HG03378 (cell line): ENCODE data around the gene TRIM63.
"Not testable (repeated sequence)": the region's sequence is repeated elsewhere in the genome, so short reads cannot be mapped to it uniquely, and the experiment has no call there.

Experiments used
- ATAC-seq: cut with Tn5 transposase; IDR thresholded peaks from one replicate; pipeline ENCODE4 v1.9.1; 2021; ENCODE audit warnings: mild to moderate bottlenecking, moderate library complexity; ENCODE audit not compliant: unreplicated experiment

Gene TRIM63

GRCh38 chr1:26067432-26067911 is at the start of gene TRIM63:
Gene TRIM63, minus strand, starts transcription at chr1:26067630. Its CDS starts 136 bp downstream, at chr1:26067494.
- no peak for ATAC-seq

- ATAC-seq = no peak
Measured at GRCh38 chr1:26114165-26114927, 46.9 kb upstream of the TRIM63 start.

GRCh38 chr1:26112407-26112775 is 45.0 kb upstream of the TRIM63 start:
- peak; percentile 11 for ATAC-seq

- ATAC-seq = peak; percentile 59
Measured at GRCh38 chr1:26111530-26112406, 44.3 kb upstream of the TRIM63 start, which contains the start of gene PDIK1L. Gene PDIK1L, plus strand, starts transcription at chr1:26111824. Its CDS starts 2,485 bp downstream, at chr1:26114309.

GRCh38 chr1:26110731-26111529 is 43.5 kb upstream of the TRIM63 start:
- peak; percentile 25 for ATAC-seq

GRCh38 chr1:26109229-26110164 is 42.1 kb upstream of the TRIM63 start:
- no peak for ATAC-seq

- ATAC-seq = not testable (repeated sequence)
Measured at GRCh38 chr1:26105226-26105548, 37.8 kb upstream of the TRIM63 start.

GRCh38 chr1:26102526-26102925 is 35.1 kb upstream of the TRIM63 start:
- no peak for ATAC-seq

- no peak for ATAC-seq
Measured at GRCh38 chr1:26102119-26102518, 34.7 kb upstream of the TRIM63 start.

GRCh38 chr1:26100204-26100603 is 32.8 kb upstream of the TRIM63 start:
- not testable (repeated sequence) for ATAC-seq

- ATAC-seq = no peak
Measured at GRCh38 chr1:26099780-26100179, 32.4 kb upstream of the TRIM63 start.

GRCh38 chr1:26098602-26099001 is 31.2 kb upstream of the TRIM63 start:
- no peak for ATAC-seq

- ATAC-seq = no peak
Measured at GRCh38 chr1:26097696-26098095, 30.3 kb upstream of the TRIM63 start.

- ATAC-seq = no peak
Measured at GRCh38 chr1:26096471-26096870, 29.0 kb upstream of the TRIM63 start.

GRCh38 chr1:26094677-26095383 is 27.4 kb upstream of the TRIM63 start:
- ATAC-seq = no peak

GRCh38 chr1:26094076-26094669 is 26.7 kb upstream of the TRIM63 start:
- no peak for ATAC-seq

- not testable (repeated sequence) for ATAC-seq
Measured at GRCh38 chr1:26093569-26093968, 26.1 kb upstream of the TRIM63 start.

GRCh38 chr1:26092422-26092821 is 25.0 kb upstream of the TRIM63 start:
- ATAC-seq = no peak

GRCh38 chr1:26090893-26091292 is 23.5 kb upstream of the TRIM63 start:
- no peak for ATAC-seq
